Astrocyte (in vitro differentiated cells and primary cell): Measurements from ENCODE around the gene ANGPTL8. TPM values are rescaled to one million over a fixed set of nuclear protein-coding genes. Genes with fewer than 3 reads are reported as not detected.

Experiments
- DNase-seq: peaks from one replicate; pipeline ENCODE4 v3.0.0-alpha.2; 2010; ENCODE audit warnings: low read depth
- FAIRE-seq: peaks from 2 replicates; lab custom pipeline; 2011; peaks lifted over from hg19 to GRCh38; lab: Jason Lieb, UNC
- H2AFZ ChIP-seq: 2 replicates; pipeline ENCODE4 v1.6.0; 2012; ENCODE audit warnings: low read depth, low read length, inconsistent platforms
- H3K27ac ChIP-seq: 2 replicates; pipeline ENCODE4 v1.5.1; 2011; ENCODE audit warnings: low read depth, low read length, inconsistent platforms
- H3K27me3 ChIP-seq: 2 replicates; pipeline ENCODE4 v1.6.0; 2011; ENCODE audit warnings: low read length, inconsistent platforms; ENCODE audit not compliant: insufficient read depth
- H3K36me3 ChIP-seq: 2 replicates; pipeline ENCODE4 v1.5.1; 2011; ENCODE audit warnings: low read length, inconsistent platforms; ENCODE audit not compliant: insufficient read depth
- H3K4me1 ChIP-seq: 2 replicates; pipeline ENCODE4 v1.5.1; 2011; ENCODE audit warnings: low read length, inconsistent platforms; ENCODE audit not compliant: insufficient read depth
- H3K4me2 ChIP-seq: 2 replicates; pipeline ENCODE4 v1.6.0; 2012; ENCODE audit warnings: low read length, inconsistent platforms
- H3K4me3 ChIP-seq: 2 replicates; pipeline ENCODE4 v1.5.1; 2011; ENCODE audit warnings: low read depth, mild to moderate bottlenecking, low read length, inconsistent platforms; ENCODE audit not compliant: insufficient read depth
- H3K79me2 ChIP-seq: 2 replicates; pipeline ENCODE4 v1.6.0; 2012; ENCODE audit warnings: mild to moderate bottlenecking, low read length, inconsistent platforms; ENCODE audit not compliant: insufficient read depth
- H3K9ac ChIP-seq: 2 replicates; pipeline ENCODE4 v1.6.0; 2012; ENCODE audit warnings: mild to moderate bottlenecking, low read length, inconsistent platforms
- H3K9me3 ChIP-seq: 2 replicates; pipeline ENCODE4 v1.5.1; 2012; ENCODE audit warnings: low read depth, mild to moderate bottlenecking, low read length, inconsistent platforms; ENCODE audit not compliant: insufficient read depth
- H4K20me1 ChIP-seq: 2 replicates; pipeline ENCODE4 v1.6.0; 2012; ENCODE audit warnings: low read length, inconsistent platforms; ENCODE audit not compliant: insufficient read depth
- H3K27ac Mint-ChIP-seq: one replicate; pipeline ENCODE4 v1.8.0; 2021; ENCODE audit warnings: mild to moderate bottlenecking, mixed read lengths; ENCODE audit not compliant: unreplicated experiment
- H3K27me3 Mint-ChIP-seq: one replicate; pipeline ENCODE4 v1.8.0; 2021; ENCODE audit warnings: low read depth, mixed read lengths; ENCODE audit not compliant: unreplicated experiment
- H3K36me3 Mint-ChIP-seq: one replicate; pipeline ENCODE4 v1.8.0; 2021; ENCODE audit warnings: low read depth, mixed read lengths; ENCODE audit not compliant: unreplicated experiment
- H3K4me1 Mint-ChIP-seq: one replicate; pipeline ENCODE4 v1.8.0; 2021; ENCODE audit warnings: low read depth, mixed read lengths; ENCODE audit not compliant: unreplicated experiment
- H3K4me3 Mint-ChIP-seq: one replicate; pipeline ENCODE4 v1.8.0; 2021; ENCODE audit warnings: mild to moderate bottlenecking, moderate library complexity, mixed read lengths; ENCODE audit not compliant: unreplicated experiment
- H3K9me3 Mint-ChIP-seq: one replicate; pipeline ENCODE4 v1.8.0; 2021; ENCODE audit warnings: mild to moderate bottlenecking, mixed read lengths; ENCODE audit not compliant: unreplicated experiment
- EZH2 ChIP-seq: IDR thresholded peaks from 2 replicates; pipeline ENCODE4 v1.6.1; 2012; ENCODE audit warnings: mild to moderate bottlenecking, low read length, inconsistent platforms; ENCODE audit not compliant: insufficient read depth
- total RNA-seq: library from RNA; stranded (reverse); gene quantifications from 2 replicates; pipeline ENCODE4 v1.2.1, GENCODE V29; 2021
- TF ChIP-seq, protein P1 (sequence below): IDR thresholded peaks from 2 replicates; pipeline ENCODE4 v1.5.1; 2011; ENCODE audit warnings: low read depth, mild to moderate bottlenecking, inconsistent platforms, low read length, moderate library complexity; ENCODE audit not compliant: insufficient read depth

ANGPTL8 gene
- total RNA-seq, 1 donor from 2014 or later: not detected

DNA sequence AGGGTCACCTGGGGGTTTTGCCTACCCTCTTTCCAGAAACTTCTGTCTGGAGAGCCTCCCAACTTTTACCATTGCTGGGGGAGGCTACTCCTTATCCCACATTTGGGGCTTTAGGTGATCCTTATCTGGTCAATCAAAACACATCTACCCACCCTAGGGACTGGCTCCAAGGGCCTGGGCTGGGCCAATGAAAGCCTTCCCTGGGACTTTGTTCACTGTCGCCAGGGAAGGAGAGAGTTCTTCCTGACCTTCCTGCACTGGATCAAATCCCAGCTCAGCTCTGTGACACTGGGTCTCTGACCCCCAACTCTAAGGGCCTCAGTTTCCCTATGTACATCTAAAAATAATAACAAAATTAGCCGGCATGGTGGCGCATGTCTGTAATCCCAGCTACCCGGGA lies 11.8 kb downstream of the ANGPTL8 start:
- H3K9me3 Mint-ChIP-seq: no peaks in the 10 kb centered on the region
- no peaks in the 10 kb centered on the region for H3K9me3 ChIP-seq
- no peak overlapping the region for H3K4me2 ChIP-seq
- H3K27me3 ChIP-seq: no peaks in the 10 kb centered on the region
- peaks cover 30% of the 10 kb centered on the region for H3K36me3 Mint-ChIP-seq
- no peak overlapping the region for H3K9ac ChIP-seq
- no peaks in the 10 kb centered on the region for H3K4me1 ChIP-seq
- H3K4me1 Mint-ChIP-seq: peaks cover 3% of the 10 kb centered on the region
- no peak overlapping the region for H3K4me3 Mint-ChIP-seq
- H3K79me2 ChIP-seq: no peaks in the 10 kb centered on the region
- DNase-seq (no peak), FAIRE-seq (no peak)
- TF ChIP-seq, protein P1, sequence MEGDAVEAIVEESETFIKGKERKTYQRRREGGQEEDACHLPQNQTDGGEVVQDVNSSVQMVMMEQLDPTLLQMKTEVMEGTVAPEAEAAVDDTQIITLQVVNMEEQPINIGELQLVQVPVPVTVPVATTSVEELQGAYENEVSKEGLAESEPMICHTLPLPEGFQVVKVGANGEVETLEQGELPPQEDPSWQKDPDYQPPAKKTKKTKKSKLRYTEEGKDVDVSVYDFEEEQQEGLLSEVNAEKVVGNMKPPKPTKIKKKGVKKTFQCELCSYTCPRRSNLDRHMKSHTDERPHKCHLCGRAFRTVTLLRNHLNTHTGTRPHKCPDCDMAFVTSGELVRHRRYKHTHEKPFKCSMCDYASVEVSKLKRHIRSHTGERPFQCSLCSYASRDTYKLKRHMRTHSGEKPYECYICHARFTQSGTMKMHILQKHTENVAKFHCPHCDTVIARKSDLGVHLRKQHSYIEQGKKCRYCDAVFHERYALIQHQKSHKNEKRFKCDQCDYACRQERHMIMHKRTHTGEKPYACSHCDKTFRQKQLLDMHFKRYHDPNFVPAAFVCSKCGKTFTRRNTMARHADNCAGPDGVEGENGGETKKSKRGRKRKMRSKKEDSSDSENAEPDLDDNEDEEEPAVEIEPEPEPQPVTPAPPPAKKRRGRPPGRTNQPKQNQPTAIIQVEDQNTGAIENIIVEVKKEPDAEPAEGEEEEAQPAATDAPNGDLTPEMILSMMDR: no peak
- TF ChIP-seq EZH2: no peak
- no peak overlapping the region for H3K27ac ChIP-seq
- peaks cover 5% of the 10 kb centered on the region for H4K20me1 ChIP-seq
- peaks cover 3% of the 10 kb centered on the region for H3K36me3 ChIP-seq
- H2AFZ ChIP-seq: no peak overlapping the region
- H3K27ac Mint-ChIP-seq: no peak overlapping the region
- no peaks in the 10 kb centered on the region for H3K27me3 Mint-ChIP-seq
- no peak overlapping the region for H3K4me3 ChIP-seq

DNA sequence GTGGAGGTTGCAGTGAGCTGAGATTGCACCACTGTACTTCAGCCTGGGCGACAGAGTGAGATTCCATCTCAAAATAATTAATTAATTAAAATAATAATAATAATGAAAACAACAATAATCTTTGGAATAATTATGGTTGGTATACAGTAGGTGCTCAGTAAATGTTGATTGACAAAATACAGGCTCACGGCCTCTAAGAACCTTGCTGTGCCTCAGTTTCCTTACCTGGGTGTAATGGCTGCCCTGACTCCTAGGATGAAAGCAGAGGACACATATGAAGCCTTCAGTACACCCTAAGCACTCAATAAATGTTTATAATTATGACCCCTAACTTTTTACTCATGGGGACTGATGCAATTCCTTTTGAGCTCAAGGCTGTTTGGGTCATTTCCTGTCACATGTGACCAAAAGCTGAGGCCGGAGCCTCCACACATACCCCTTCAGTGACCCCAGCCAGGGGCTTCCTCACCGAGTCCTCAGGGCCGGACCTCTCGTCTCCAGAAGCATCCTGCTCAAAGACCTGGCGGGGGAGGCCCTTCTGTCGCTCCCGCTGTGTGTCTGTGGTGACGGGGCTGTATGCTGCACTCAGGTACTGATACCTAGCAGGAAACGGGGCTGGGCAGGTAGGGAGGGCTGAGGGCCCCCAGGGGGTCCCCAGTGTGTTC lies 12.4 kb downstream of the ANGPTL8 start:
- H2AFZ ChIP-seq: no peak overlapping the region
- no peaks in the 10 kb centered on the region for H3K9me3 Mint-ChIP-seq
- peaks cover 3% of the 10 kb centered on the region for H3K4me1 Mint-ChIP-seq
- H3K27me3 ChIP-seq: no peaks in the 10 kb centered on the region
- no peaks in the 10 kb centered on the region for H3K9me3 ChIP-seq
- H3K36me3 Mint-ChIP-seq: peaks cover 26% of the 10 kb centered on the region
- H3K4me2 ChIP-seq: no peak overlapping the region
- H3K27ac Mint-ChIP-seq: no peak overlapping the region
- H3K79me2 ChIP-seq: no peaks in the 10 kb centered on the region
- DNase-seq: no peak
- peaks cover 5% of the 10 kb centered on the region for H4K20me1 ChIP-seq
- H3K36me3 ChIP-seq: peaks cover 3% of the 10 kb centered on the region
- TF ChIP-seq, protein P1: no peak
- no peak for TF ChIP-seq EZH2
- no peak overlapping the region for H3K9ac ChIP-seq
- no peak overlapping the region for H3K4me3 Mint-ChIP-seq
- no peak overlapping the region for H3K4me3 ChIP-seq
- H3K4me1 ChIP-seq: no peaks in the 10 kb centered on the region
- no peaks in the 10 kb centered on the region for H3K27me3 Mint-ChIP-seq
- no peak for FAIRE-seq
- no peak overlapping the region for H3K27ac ChIP-seq

DNA sequence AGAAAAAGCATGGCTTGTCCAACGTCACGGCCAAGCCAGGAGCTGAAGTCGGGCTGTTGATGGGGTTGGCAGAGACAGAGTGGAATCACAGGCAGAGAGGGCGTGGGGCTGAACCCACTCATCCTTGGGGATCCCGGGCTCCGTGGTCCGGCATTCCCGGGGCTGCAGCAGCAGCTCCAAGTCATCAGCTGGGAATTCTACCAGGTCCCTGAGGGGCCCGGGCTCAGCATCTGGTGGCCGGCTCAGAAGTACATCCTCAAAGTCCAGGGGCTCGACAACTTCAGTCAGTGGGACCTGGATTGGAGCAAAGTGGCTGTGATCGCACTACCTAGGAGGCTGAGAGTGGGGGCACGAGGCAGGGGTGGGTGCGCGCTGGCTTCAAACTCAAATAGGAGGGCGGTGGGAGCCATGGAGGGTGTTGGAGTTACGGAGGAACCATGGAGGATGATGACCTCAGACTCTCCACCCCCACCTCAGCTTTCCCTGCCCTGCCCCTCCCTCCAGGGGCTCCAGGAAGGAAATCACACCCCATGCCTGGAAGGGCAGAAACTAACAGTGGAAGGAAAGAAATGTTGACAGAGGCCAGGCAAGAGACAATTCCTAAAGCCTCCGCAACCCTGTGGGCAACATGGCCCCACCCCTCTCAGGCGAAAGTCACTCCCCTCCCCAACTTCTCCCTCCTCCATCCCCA lies 13.4 kb downstream of the ANGPTL8 start:
- DNase-seq: no peak
- no peaks in the 10 kb centered on the region for H3K9me3 ChIP-seq
- no peak overlapping the region for H3K27ac ChIP-seq
- FAIRE-seq: no peak
- H3K9me3 Mint-ChIP-seq: no peaks in the 10 kb centered on the region
- peaks cover 1% of the 10 kb centered on the region for H3K36me3 ChIP-seq
- H3K79me2 ChIP-seq: no peaks in the 10 kb centered on the region
- no peaks in the 10 kb centered on the region for H3K27me3 Mint-ChIP-seq
- H3K27ac Mint-ChIP-seq: peak overlapping the region; percentile 66
- H3K36me3 Mint-ChIP-seq: peaks cover 21% of the 10 kb centered on the region
- no peak overlapping the region for H3K4me2 ChIP-seq
- H3K4me3 ChIP-seq: no peak overlapping the region
- peaks cover 6% of the 10 kb centered on the region for H4K20me1 ChIP-seq
- H3K4me1 ChIP-seq: no peaks in the 10 kb centered on the region
- no peak overlapping the region for H3K9ac ChIP-seq
- H3K4me3 Mint-ChIP-seq: no peak overlapping the region
- H3K27me3 ChIP-seq: no peaks in the 10 kb centered on the region
- TF ChIP-seq, protein P1: no peak
- TF ChIP-seq EZH2: no peak
- no peak overlapping the region for H2AFZ ChIP-seq
- peaks cover 3% of the 10 kb centered on the region for H3K4me1 Mint-ChIP-seq
